H9 (cell line): ENCODE results near the gene L3MBTL4. TPM values are rescaled to one million over a fixed set of nuclear protein-coding genes. Genes with fewer than 3 reads are reported as not detected.

Experiments
- DNase-seq: peaks from one replicate; pipeline ENCODE4 v3.0.0-alpha.2; 2017
- H2AFZ ChIP-seq: one replicate; pipeline ENCODE4 v1.6.1; 2013; ENCODE audit warnings: mild to moderate bottlenecking, low read length, control low read depth, moderate library complexity
- H2AK5ac ChIP-seq: 2 replicates; pipeline ENCODE4 v1.6.1; 2013; ENCODE audit warnings: low read length, control low read depth, mixed read lengths; ENCODE audit not compliant: insufficient read length
- H2BK120ac ChIP-seq: one replicate; pipeline ENCODE4 v1.6.1; 2013; ENCODE audit warnings: low read depth, mild to moderate bottlenecking, low read length, control low read depth, inconsistent platforms; ENCODE audit not compliant: poor library complexity, severe bottlenecking
- H2BK12ac ChIP-seq: 2 replicates; pipeline ENCODE4 v1.6.1; 2013; ENCODE audit warnings: low read length, control low read depth, mixed read lengths, low read depth; ENCODE audit not compliant: insufficient read length
- H2BK15ac ChIP-seq: 2 replicates; pipeline ENCODE4 v1.6.1; 2013; ENCODE audit warnings: low read depth, low read length, control low read depth
- H2BK20ac ChIP-seq: one replicate; pipeline ENCODE4 v1.6.1; 2013; ENCODE audit warnings: low read depth, mild to moderate bottlenecking, low read length, control low read depth, inconsistent platforms; ENCODE audit not compliant: poor library complexity, severe bottlenecking
- H2BK5ac ChIP-seq: 2 replicates; pipeline ENCODE4 v1.6.1; 2013; ENCODE audit warnings: low read length, control low read depth, mixed read lengths; ENCODE audit not compliant: insufficient read length
- H3K14ac ChIP-seq: 2 replicates; pipeline ENCODE4 v1.6.1; 2013; ENCODE audit warnings: low read length, control low read depth; ENCODE audit not compliant: insufficient read depth
- H3K18ac ChIP-seq: 2 replicates; pipeline ENCODE4 v1.6.1; 2013; ENCODE audit warnings: low read depth, mild to moderate bottlenecking, mixed read lengths, low read length, control low read depth; ENCODE audit not compliant: insufficient read length
- H3K23ac ChIP-seq: 2 replicates; pipeline ENCODE4 v1.6.1; 2013; ENCODE audit warnings: low read length, control low read depth, mixed read lengths, low read depth; ENCODE audit not compliant: insufficient read length
- H3K23me2 ChIP-seq: 2 replicates; pipeline ENCODE4 v1.6.1; 2013; ENCODE audit warnings: low read depth, mild to moderate bottlenecking, mixed read lengths, low read length, control low read depth; ENCODE audit not compliant: insufficient read length, poor library complexity, severe bottlenecking
- H3K27ac ChIP-seq: 2 replicates; pipeline ENCODE4 v1.5.1; 2013; ENCODE audit warnings: low read length, control low read depth, mixed read lengths, low read depth; ENCODE audit not compliant: insufficient read length
- H3K27me3 ChIP-seq: 2 replicates; pipeline ENCODE4 v1.6.1; 2013; ENCODE audit warnings: low read length, control low read depth, inconsistent platforms; ENCODE audit not compliant: insufficient read depth
- H3K4ac ChIP-seq: 2 replicates; pipeline ENCODE4 v1.6.1; 2013; ENCODE audit warnings: low read depth, mild to moderate bottlenecking, control low read depth, inconsistent platforms, low read length, moderate library complexity
- H3K4me1 ChIP-seq: 2 replicates; pipeline ENCODE4 v1.6.1; 2013; ENCODE audit warnings: low read length, control low read depth, inconsistent platforms; ENCODE audit not compliant: insufficient read depth
- H3K4me2 ChIP-seq: 2 replicates; pipeline ENCODE4 v1.6.1; 2013; ENCODE audit warnings: low read length, control low read depth, mixed read lengths; ENCODE audit not compliant: insufficient read length, insufficient read depth
- H3K56ac ChIP-seq: 2 replicates; pipeline ENCODE4 v1.6.1; 2013; ENCODE audit warnings: low read depth, mild to moderate bottlenecking, mixed read lengths, low read length, control low read depth; ENCODE audit not compliant: insufficient read length
- H3K79me1 ChIP-seq: 2 replicates; pipeline ENCODE4 v1.6.1; 2013; ENCODE audit warnings: low read depth, mild to moderate bottlenecking, moderate library complexity, low read length, control low read depth, inconsistent platforms; ENCODE audit not compliant: insufficient read depth, poor library complexity, severe bottlenecking
- H3K79me2 ChIP-seq: 2 replicates; pipeline ENCODE4 v1.6.1; 2013; ENCODE audit warnings: low read length, control low read depth, inconsistent platforms; ENCODE audit not compliant: insufficient read depth
- H3K9ac ChIP-seq: 2 replicates; pipeline ENCODE4 v1.6.1; 2013; ENCODE audit warnings: low read length, control low read depth, mixed read lengths; ENCODE audit not compliant: insufficient read length; ENCODE audit errors: extremely low read depth
- H3K9me3 ChIP-seq: one replicate; pipeline ENCODE4 v1.6.1; 2013; ENCODE audit warnings: low read depth, low read length, inconsistent platforms; ENCODE audit not compliant: control insufficient read depth
- H3T11ph ChIP-seq: one replicate; pipeline ENCODE4 v1.6.1; 2013; ENCODE audit warnings: mild to moderate bottlenecking, low read length, control low read depth, inconsistent platforms
- H4K20me1 ChIP-seq: one replicate; pipeline ENCODE4 v1.6.1; 2013; ENCODE audit not compliant: control insufficient read depth, insufficient read length, insufficient read depth
- H4K5ac ChIP-seq: 2 replicates; pipeline ENCODE4 v1.6.1; 2013; ENCODE audit warnings: low read depth, mild to moderate bottlenecking, mixed read lengths, low read length, control low read depth; ENCODE audit not compliant: insufficient read length
- H4K8ac ChIP-seq: replicated peaks from 2 replicates; pipeline ENCODE4 v1.6.1; 2013; ENCODE audit warnings: low read length, control low read depth, mixed read lengths, low read depth; ENCODE audit not compliant: insufficient read length
- H4K91ac ChIP-seq: 2 replicates; pipeline ENCODE4 v1.6.1; 2013; ENCODE audit warnings: low read depth, mild to moderate bottlenecking, moderate library complexity, mixed read lengths, low read length, control low read depth; ENCODE audit not compliant: insufficient read length
- H3K27ac Mint-ChIP-seq, 3 experiments: 2 replicates in 2 of 3; 3 replicates in 1 of 3; pipeline ENCODE4 v1.8.0; 2020 to 2021; ENCODE audit warnings: mixed read lengths in 3 of 3, mild to moderate bottlenecking in 1 of 3, moderate library complexity in 1 of 3
- H3K27me3 Mint-ChIP-seq: 2 replicates; pipeline ENCODE4 v1.8.0; 2021; ENCODE audit warnings: low read depth, mild to moderate bottlenecking, moderate library complexity, mixed read lengths
- H3K36me3 Mint-ChIP-seq, 3 experiments: 2 replicates in 2 of 3; 3 replicates in 1 of 3; pipeline ENCODE4 v1.8.0; 2020 to 2021; ENCODE audit warnings: low read depth in 3 of 3, mixed read lengths in 3 of 3; ENCODE audit not compliant: insufficient read depth in 1 of 3
- H3K4me1 Mint-ChIP-seq, 2 experiments: 2 replicates each; pipeline ENCODE4 v1.8.0; 2020; ENCODE audit warnings: mixed read lengths in 2 of 2
- H3K4me3 Mint-ChIP-seq, 2 experiments: 2 replicates in 1 of 2; 3 replicates in 1 of 2; pipeline ENCODE4 v1.8.0; 2020 to 2021; ENCODE audit warnings: mild to moderate bottlenecking in 2 of 2, mixed read lengths in 2 of 2, moderate library complexity in 1 of 2
- H3K9me3 Mint-ChIP-seq, 2 experiments: 2 replicates in 1 of 2; 3 replicates in 1 of 2; pipeline ENCODE4 v1.8.0; 2020; ENCODE audit warnings: mild to moderate bottlenecking in 2 of 2, mixed read lengths in 2 of 2, moderate library complexity in 1 of 2
- WGBS: extraction: QIAGEN DNeasy Blood & Tissue Kit; methylation state at CpG from one replicate; pipeline ENCODE4 v1.1.7; 2013; ENCODE audit warnings: missing lambda C conversion rate, low lambda C conversion rate, mixed read lengths; ENCODE audit not compliant: insufficient read length; ENCODE audit errors: extremely low coverage; 5-methylcytosine and 5-hydroxymethylcytosine counted together
- total RNA-seq: library from RNA; stranded (reverse); gene quantifications from 2 replicates; pipeline ENCODE4 v1.2.1, GENCODE V29; 2021
- TF ChIP-seq, protein P1 (sequence below): fragments of 200-600 bp; sonication (generic); conservative IDR thresholded peaks from 3 replicates; pipeline ENCODE4 v1.8.0; 2021; ENCODE audit warnings: antibody characterized with exemption, mild to moderate bottlenecking

The L3MBTL4 gene
- total RNA-seq, 1 experiment from 2014 or later = 1.9 TPM

DNA sequence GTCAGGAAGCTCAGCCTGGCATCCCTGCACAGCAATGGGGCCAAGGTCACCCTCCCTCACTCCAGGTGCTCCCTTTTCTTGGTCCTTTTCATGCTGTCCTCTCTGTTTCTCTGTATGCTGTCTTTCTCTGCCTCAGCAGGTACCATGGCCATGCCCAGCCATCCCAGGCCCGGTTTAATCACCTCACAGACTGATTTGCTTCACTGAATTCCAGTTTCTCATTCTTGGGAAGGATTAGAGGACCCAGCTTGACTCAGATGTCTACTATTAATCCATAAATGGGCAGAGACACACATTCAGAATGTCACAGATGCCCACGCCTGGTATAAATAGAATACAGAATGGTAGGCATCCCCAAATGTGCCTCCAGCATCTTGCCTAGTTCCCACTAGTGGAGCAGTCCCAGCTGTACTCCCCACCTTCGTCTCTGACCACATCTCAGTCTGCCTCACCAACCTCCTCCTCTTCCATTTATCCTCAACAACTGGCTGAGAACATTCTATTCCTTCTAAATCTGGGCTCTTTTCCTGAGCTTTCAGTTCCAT, 14.2 kb upstream of the L3MBTL4 start:
- Histone ChIP-seq H3K9me3 (no peaks in the 10 kb centered on the region), H3K9ac (no peak overlapping the region), H3K14ac (no peak overlapping the region), H3K23me2 (no peaks in the 10 kb centered on the region), H2BK120ac (no peak overlapping the region), H3K23ac (no peak overlapping the region), H3K27ac (no peak overlapping the region), H2BK15ac (no peak overlapping the region), H3K79me1 (no peaks in the 10 kb centered on the region), H2BK20ac (no peak overlapping the region), H2AK5ac (no peak overlapping the region), H2AFZ (no peak overlapping the region), H4K8ac (no peak overlapping the region), H3K56ac (no peak overlapping the region), H3K4me1 (no peaks in the 10 kb centered on the region; the same call in 1 of the 2 replicates), H4K20me1 (no peaks in the 10 kb centered on the region), H3K79me2 (no peaks in the 10 kb centered on the region), H3K18ac (no peak overlapping the region), H4K91ac (no peak overlapping the region), H3K4ac (no peak overlapping the region), H3K4me2 (no peak overlapping the region), H3T11ph (no peak overlapping the region), H4K5ac (no peak overlapping the region), H2BK12ac (no peak overlapping the region), H2BK5ac (no peak overlapping the region), H3K27me3 (no peaks in the 10 kb centered on the region)
- H3K27ac Mint-ChIP-seq = no peak overlapping the region
- no peaks in the 10 kb centered on the region for H3K27me3 Mint-ChIP-seq
- WGBS = no CpG with 5 or more reads among the region's 3 CpGs
- H3K9me3 Mint-ChIP-seq = no peaks in the 10 kb centered on the region
- H3K4me1 Mint-ChIP-seq = peaks cover 3 to 4% of the 10 kb centered on the region in 2 experiments; a peak in 2 of 4 replicates
- H3K36me3 Mint-ChIP-seq = no peaks in the 10 kb centered on the region
- no peak for DNase-seq
- TF ChIP-seq, protein P1, sequence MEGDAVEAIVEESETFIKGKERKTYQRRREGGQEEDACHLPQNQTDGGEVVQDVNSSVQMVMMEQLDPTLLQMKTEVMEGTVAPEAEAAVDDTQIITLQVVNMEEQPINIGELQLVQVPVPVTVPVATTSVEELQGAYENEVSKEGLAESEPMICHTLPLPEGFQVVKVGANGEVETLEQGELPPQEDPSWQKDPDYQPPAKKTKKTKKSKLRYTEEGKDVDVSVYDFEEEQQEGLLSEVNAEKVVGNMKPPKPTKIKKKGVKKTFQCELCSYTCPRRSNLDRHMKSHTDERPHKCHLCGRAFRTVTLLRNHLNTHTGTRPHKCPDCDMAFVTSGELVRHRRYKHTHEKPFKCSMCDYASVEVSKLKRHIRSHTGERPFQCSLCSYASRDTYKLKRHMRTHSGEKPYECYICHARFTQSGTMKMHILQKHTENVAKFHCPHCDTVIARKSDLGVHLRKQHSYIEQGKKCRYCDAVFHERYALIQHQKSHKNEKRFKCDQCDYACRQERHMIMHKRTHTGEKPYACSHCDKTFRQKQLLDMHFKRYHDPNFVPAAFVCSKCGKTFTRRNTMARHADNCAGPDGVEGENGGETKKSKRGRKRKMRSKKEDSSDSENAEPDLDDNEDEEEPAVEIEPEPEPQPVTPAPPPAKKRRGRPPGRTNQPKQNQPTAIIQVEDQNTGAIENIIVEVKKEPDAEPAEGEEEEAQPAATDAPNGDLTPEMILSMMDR = no peak
- no peak overlapping the region for H3K4me3 Mint-ChIP-seq
